MM.1S (cell line): ENCODE data around the gene ACLY.
A peak's percentile ranks its signal among the peaks of the same experiment; 100 is the strongest.

ENCODE experiments used
- CTCF ChIP-seq: fragments of 300-600 bp; sonication (generic); IDR thresholded peaks from 2 replicates; pipeline ENCODE4 v1.5.1; 2016; ENCODE audit warnings: antibody characterized with exemption, low read length, mixed read lengths
- EZH2 ChIP-seq: fragments of 300-600 bp; sonication (generic); optimal IDR thresholded peaks from 2 replicates; pipeline ENCODE3; 2017; ENCODE audit warnings: low read depth, mild to moderate bottlenecking, antibody characterized with exemption, low read length, mixed read lengths
- EZH2phosphoT487 ChIP-seq: fragments of 300-600 bp; sonication (generic); IDR thresholded peaks from 2 replicates; pipeline ENCODE4 v1.6.1; 2018; ENCODE audit warnings: antibody characterized with exemption, low read length

GRCh38 chr17:41885733-41886132 lies 33.0 kb downstream of the ACLY start:
- TF ChIP-seq EZH2 (no peak), CTCF (peak; percentile 31), EZH2phosphoT487 (no peak)
